CD14-positive monocyte (primary cell): Measurements from ENCODE around the gene SLC6A8. TPM values are rescaled to one million over a fixed set of nuclear protein-coding genes. Genes with fewer than 3 reads are reported as not detected.

Source experiments
- DNase-seq, 3 donors: peaks; one replicate each; pipeline ENCODE4 v3.0.0-alpha.2; 2011 to 2022
- H2AFZ ChIP-seq: 2 replicates; pipeline ENCODE4 v1.6.0; 2012; ENCODE audit warnings: mild to moderate bottlenecking, low read depth, low read length, inconsistent platforms; ENCODE audit not compliant: insufficient read depth, poor library complexity, severe bottlenecking
- H3K27ac ChIP-seq, 2 donors: 1 replicate in 1 of 2; 2 replicates in 1 of 2; pipeline ENCODE4 v1.5.1; 2012 to 2013; ENCODE audit warnings: low read length in 2 of 2, control low read depth in 1 of 2, inconsistent platforms in 1 of 2, low read depth in 1 of 2, mild to moderate bottlenecking in 1 of 2
- H3K27me3 ChIP-seq, 2 donors: one replicate each; pipeline versions ENCODE4 v1.6.0 to v1.6.1; 2011 to 2013; ENCODE audit warnings: low read length in 2 of 2; ENCODE audit not compliant: control insufficient read depth in 2 of 2, insufficient read depth in 2 of 2
- H3K36me3 ChIP-seq, 2 donors: replicated peaks in 1 of 2; 1 replicate in 1 of 2; 2 replicates in 1 of 2; pipeline versions ENCODE4 v1.5.1 to v1.6.1; 2012 to 2013; ENCODE audit warnings: low read length in 2 of 2, control low read depth in 1 of 2, inconsistent platforms in 1 of 2, mild to moderate bottlenecking in 1 of 2; ENCODE audit not compliant: insufficient read depth in 2 of 2, control insufficient read depth in 1 of 2
- H3K4me1 ChIP-seq, 2 donors: 1 replicate in 1 of 2; 2 replicates in 1 of 2; pipeline versions ENCODE4 v1.5.1 to v1.6.1; 2012 to 2013; ENCODE audit warnings: low read length in 2 of 2, control low read depth in 1 of 2, inconsistent platforms in 1 of 2, mild to moderate bottlenecking in 1 of 2, moderate library complexity in 1 of 2; ENCODE audit not compliant: insufficient read depth in 2 of 2, control insufficient read depth in 1 of 2
- H3K4me2 ChIP-seq: replicated peaks from 2 replicates; pipeline ENCODE3; 2012; ENCODE audit warnings: low read length, moderate library complexity, mild to moderate bottlenecking; ENCODE audit not compliant: poor library complexity, severe bottlenecking; ENCODE audit errors: extremely low read depth
- H3K4me3 ChIP-seq, 3 experiments: fragments of 200-600 bp in 1 of 3; sonication (generic) in 1 of 3; replicated peaks in 1 of 3; 1 replicate in 2 of 3; 2 replicates in 1 of 3; pipeline ENCODE4 v1.5.1; 2011 to 2013; ENCODE audit warnings: low read length in 3 of 3, mild to moderate bottlenecking in 3 of 3, control low read depth in 2 of 3, low read depth in 2 of 3, inconsistent platforms in 1 of 3, moderate library complexity in 1 of 3
- H3K79me2 ChIP-seq: 2 replicates; pipeline ENCODE4 v1.6.0; 2012; ENCODE audit warnings: mild to moderate bottlenecking, control low read depth, inconsistent platforms, low read length, moderate library complexity; ENCODE audit not compliant: insufficient read depth
- H3K9ac ChIP-seq: 2 replicates; pipeline ENCODE4 v1.6.0; 2017; ENCODE audit warnings: low read length, mild to moderate bottlenecking; ENCODE audit not compliant: insufficient read depth, poor library complexity, severe bottlenecking
- H3K9me3 ChIP-seq, 2 donors: replicated peaks in 1 of 2; 1 replicate in 1 of 2; 2 replicates in 1 of 2; pipeline versions ENCODE4 v1.5.1 to v1.6.1; 2012 to 2013; ENCODE audit warnings: low read length in 2 of 2, control low read depth in 1 of 2; ENCODE audit not compliant: control insufficient read depth in 1 of 2, insufficient read depth in 1 of 2
- H4K20me1 ChIP-seq: 2 replicates; pipeline ENCODE4 v1.6.0; 2012; ENCODE audit warnings: mild to moderate bottlenecking, low read length, control low read depth, moderate library complexity; ENCODE audit not compliant: insufficient read depth
- H3K27ac Mint-ChIP-seq, 7 donors: one replicate each; pipeline ENCODE4 v1.8.0; 2020; ENCODE audit warnings: mild to moderate bottlenecking in 7 of 7, mixed read lengths in 7 of 7, moderate library complexity in 6 of 7, inconsistent platforms in 2 of 7
- H3K27me3 Mint-ChIP-seq, 3 donors: one replicate each; pipeline ENCODE4 v1.8.0; 2021 to 2022; ENCODE audit warnings: low read depth in 3 of 3, mild to moderate bottlenecking in 3 of 3, mixed read lengths in 3 of 3, moderate library complexity in 3 of 3, inconsistent platforms in 1 of 3
- H3K36me3 Mint-ChIP-seq, 2 donors: one replicate each; pipeline ENCODE4 v1.8.0; 2020; ENCODE audit warnings: mixed read lengths in 2 of 2, inconsistent platforms in 1 of 2, mild to moderate bottlenecking in 1 of 2
- H3K4me1 Mint-ChIP-seq: one replicate; pipeline ENCODE4 v1.8.0; 2020; ENCODE audit warnings: mild to moderate bottlenecking, mixed read lengths
- H3K4me3 Mint-ChIP-seq, 2 donors: one replicate each; pipeline ENCODE4 v1.8.0; 2020; ENCODE audit warnings: mild to moderate bottlenecking in 2 of 2, mixed read lengths in 2 of 2, moderate library complexity in 1 of 2
- H3K9me3 Mint-ChIP-seq, 7 donors: one replicate each; pipeline ENCODE4 v1.8.0; 2020 to 2022; ENCODE audit warnings: mixed read lengths in 7 of 7, mild to moderate bottlenecking in 6 of 7, moderate library complexity in 6 of 7, inconsistent platforms in 2 of 7
- CTCF ChIP-seq: fragments of 200-600 bp; IDR thresholded peaks from one replicate; pipeline ENCODE4 v1.8.0; 2022; ENCODE audit warnings: antibody characterized with exemption, mild to moderate bottlenecking
- WGBS: methylation state at CpG from one replicate; pipeline ENCODE4 v1.1.5; 2013; ENCODE audit warnings: missing lambda C conversion rate; ENCODE audit not compliant: insufficient coverage; 5-methylcytosine and 5-hydroxymethylcytosine counted together
- intact Hi-C, 2 donors: fragments of 100-400 bp; cut with micrococcal nuclease; formaldehyde crosslinking; loops; one replicate each; pipeline versions ENCODE4 v1.15.0 to v1.15.1; 2023
- polyA plus RNA-seq, 3 donors: library from polyadenylated mRNA; depleted of rRNA in 1 of 3; unstranded in 2 of 3; stranded (reverse) in 1 of 3; fragments of 300-500 nt in 2 of 3; fragments of >200 nt in 1 of 3; fragmentation: Illumina TruSeq in 2 of 3; gene quantifications; 1 replicate in 2 of 3; 2 replicates in 1 of 3; pipeline ENCODE4 v1.2.3, GENCODE V29; 2012 to 2021

The SLC6A8 gene
- polyA plus RNA-seq, 3 donors, result 0.23 to 5.6 (median 0.85) TPM

GRCh38 chrX:153706799-153707198, 19.1 kb downstream of the SLC6A8 start:
- peaks cover 58% of the 10 kb centered on the region for H4K20me1 ChIP-seq
- intact Hi-C loops, result no loop called here
- DNase-seq, result no peak

DNA sequence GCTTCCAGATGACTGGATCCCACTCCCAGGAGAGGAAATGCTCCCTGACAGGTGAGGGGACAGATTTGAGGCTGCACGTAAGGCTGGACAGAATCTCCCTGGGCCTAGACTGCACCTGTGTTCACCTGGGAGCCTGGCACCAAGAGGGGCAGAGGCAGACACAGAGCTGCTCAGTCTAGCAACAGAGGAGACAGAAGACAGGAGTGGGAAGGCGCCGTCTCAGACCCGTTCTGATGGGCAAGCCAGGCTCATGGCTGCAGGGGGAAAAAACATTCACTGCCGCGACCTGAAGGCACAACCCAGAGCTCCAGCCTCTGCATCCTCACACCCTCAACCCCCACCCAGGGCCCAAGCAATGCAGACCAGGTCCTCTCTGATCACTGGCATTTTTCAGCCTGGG, 19.7 kb downstream of the SLC6A8 start:
- intact Hi-C loops, result no loop called here
- H4K20me1 ChIP-seq, result peaks cover 58% of the 10 kb centered on the region
- TF ChIP-seq CTCF, result no peak
- no peak for DNase-seq
- no peak overlapping the region for H3K4me3 ChIP-seq
- no peak overlapping the region for H3K4me2 ChIP-seq
- peaks cover 4 to 6% of the 10 kb centered on the region in 2 donors for H3K4me1 ChIP-seq
- H3K79me2 ChIP-seq, result no peaks in the 10 kb centered on the region
- peaks cover 50 to 71% of the 10 kb centered on the region in 2 donors for H3K36me3 Mint-ChIP-seq
- H3K4me3 Mint-ChIP-seq, result no peak overlapping the region
- no peaks in the 10 kb centered on the region for H3K27me3 ChIP-seq
- no CpG with 5 or more reads among the region's 6 CpGs for WGBS
- H3K9me3 Mint-ChIP-seq, result peaks cover 0 to 3% (median 0%) of the 10 kb centered on the region in 7 donors
- H3K9ac ChIP-seq, result no peak overlapping the region
- no peak overlapping the region for H2AFZ ChIP-seq
- H3K27me3 Mint-ChIP-seq, result peaks cover 0 to 12% (median 0%) of the 10 kb centered on the region in 3 donors
- H3K27ac ChIP-seq, result no peak overlapping the region
- H3K36me3 ChIP-seq, result peaks cover 49 to 54% of the 10 kb centered on the region in 2 donors
- H3K9me3 ChIP-seq, result no peaks in the 10 kb centered on the region
- peaks cover 7% of the 10 kb centered on the region for H3K4me1 Mint-ChIP-seq
- H3K27ac Mint-ChIP-seq, result no peak overlapping the region

More at GRCh38 chrX:153706799-153707198, 19.1 kb downstream of the SLC6A8 start:
- Mint-ChIP-seq H3K27ac (peak overlapping the region in 1 of 7 donors; percentile 50), H3K36me3 (peaks cover 55 to 73% of the 10 kb centered on the region in 2 donors), H3K4me1 (peaks cover 7% of the 10 kb centered on the region), H3K27me3 (peaks cover 0 to 12% (median 0%) of the 10 kb centered on the region in 3 donors), H3K4me3 (no peak overlapping the region), H3K9me3 (peaks cover 0 to 3% (median 0%) of the 10 kb centered on the region in 7 donors)
- Histone ChIP-seq H3K79me2 (no peaks in the 10 kb centered on the region), H2AFZ (no peak overlapping the region), H3K9me3 (no peaks in the 10 kb centered on the region), H3K9ac (no peak overlapping the region), H3K27me3 (no peaks in the 10 kb centered on the region), H3K4me1 (peaks cover 4 to 6% of the 10 kb centered on the region in 2 donors), H3K4me2 (no peak overlapping the region), H3K4me3 (no peak overlapping the region), H3K36me3 (peaks cover 55 to 56% of the 10 kb centered on the region in 2 donors), H3K27ac (no peak overlapping the region)
- TF ChIP-seq CTCF, result no peak
- WGBS, result 98% methylated on average over 6 of the region's 9 CpGs
